Measurements from ENCODE around the gene PIK3CA. TPM values are rescaled to one million over a fixed set of nuclear protein-coding genes. Genes with fewer than 3 reads are reported as not detected.
A peak's percentile ranks its signal among the peaks of the same experiment; 100 is the strongest.

The PIK3CA gene
- total and polyA plus RNA-seq, 9 donors: 8.9 to 29.7 (median 20.2) TPM

DNA sequence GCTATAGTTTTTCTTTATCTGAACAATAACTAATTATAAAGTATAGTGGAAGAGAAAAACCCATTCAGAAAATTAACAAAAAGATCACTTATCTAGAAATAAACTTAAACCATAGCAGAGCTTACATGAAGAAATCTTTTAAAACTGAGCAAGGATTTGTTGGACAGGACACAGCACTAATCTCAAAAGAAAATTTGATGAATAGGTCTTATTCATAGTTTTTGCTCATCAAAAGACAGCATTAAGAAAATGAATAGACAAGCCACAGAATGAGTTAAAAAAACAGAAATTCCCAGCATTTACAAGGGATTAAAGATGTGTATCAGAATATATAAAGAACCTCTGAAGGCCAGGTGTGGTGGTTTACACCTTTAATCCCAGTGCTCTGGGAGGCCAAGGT, 29.5 kb downstream of the PIK3CA start:
- intact Hi-C loops (cut with DNase I): no loop called here
- no peak for DNase-seq
- H3K4me1 ChIP-seq (ENCODE audit: insufficient read depth): peaks cover 7% of the 10 kb centered on the region

DNA sequence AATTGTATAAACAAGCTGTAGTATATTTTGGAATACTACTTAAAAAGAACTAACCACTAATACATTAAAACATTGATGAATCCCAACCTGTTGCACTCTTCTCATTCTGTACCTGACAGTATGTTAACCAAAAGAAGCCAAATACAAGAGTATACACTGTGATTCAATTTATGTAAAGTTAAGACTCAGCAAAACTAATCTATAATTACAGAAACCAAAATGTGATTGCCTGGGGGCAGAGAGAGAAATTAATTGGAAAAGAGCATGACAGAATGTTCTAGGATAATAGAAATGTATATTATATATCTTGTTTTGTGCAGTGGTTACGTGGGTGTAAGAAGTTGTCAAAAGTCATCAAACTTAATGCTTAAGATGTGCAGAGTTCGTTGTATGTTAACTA, 31.1 kb downstream of the PIK3CA start:
- Histone ChIP-seq H3K27ac (no peak overlapping the region), H3K9me3 (no peaks in the 10 kb centered on the region), H3K4me1 (ENCODE audit: insufficient read depth) (peaks cover 10% of the 10 kb centered on the region), H3K4me3 (no peak overlapping the region), H3K36me3 (no peaks in the 10 kb centered on the region), H3K27me3 (no peaks in the 10 kb centered on the region)
- intact Hi-C loops (cut with DNase I): no loop called here
- WGBS, 3 donors: 48 to 57% (median 56%) methylated on average over 2 of the region's 2 CpGs
- DNase-seq: no peak
- TF ChIP-seq EP300 (IDR thresholded peaks at IDR 0.05): no peak
- TF ChIP-seq, protein P1, sequence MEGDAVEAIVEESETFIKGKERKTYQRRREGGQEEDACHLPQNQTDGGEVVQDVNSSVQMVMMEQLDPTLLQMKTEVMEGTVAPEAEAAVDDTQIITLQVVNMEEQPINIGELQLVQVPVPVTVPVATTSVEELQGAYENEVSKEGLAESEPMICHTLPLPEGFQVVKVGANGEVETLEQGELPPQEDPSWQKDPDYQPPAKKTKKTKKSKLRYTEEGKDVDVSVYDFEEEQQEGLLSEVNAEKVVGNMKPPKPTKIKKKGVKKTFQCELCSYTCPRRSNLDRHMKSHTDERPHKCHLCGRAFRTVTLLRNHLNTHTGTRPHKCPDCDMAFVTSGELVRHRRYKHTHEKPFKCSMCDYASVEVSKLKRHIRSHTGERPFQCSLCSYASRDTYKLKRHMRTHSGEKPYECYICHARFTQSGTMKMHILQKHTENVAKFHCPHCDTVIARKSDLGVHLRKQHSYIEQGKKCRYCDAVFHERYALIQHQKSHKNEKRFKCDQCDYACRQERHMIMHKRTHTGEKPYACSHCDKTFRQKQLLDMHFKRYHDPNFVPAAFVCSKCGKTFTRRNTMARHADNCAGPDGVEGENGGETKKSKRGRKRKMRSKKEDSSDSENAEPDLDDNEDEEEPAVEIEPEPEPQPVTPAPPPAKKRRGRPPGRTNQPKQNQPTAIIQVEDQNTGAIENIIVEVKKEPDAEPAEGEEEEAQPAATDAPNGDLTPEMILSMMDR (IDR thresholded peaks at IDR 0.05): no peak
- no peak for TF ChIP-seq POLR2A (IDR thresholded peaks at IDR 0.05)

More for the DNA sequence above, 29.5 kb downstream of the PIK3CA start:
- H3K27ac ChIP-seq: no peak overlapping the region
- no peaks in the 10 kb centered on the region for H3K27me3 ChIP-seq
- TF ChIP-seq POLR2A (IDR thresholded peaks at IDR 0.05): no peak
- TF ChIP-seq, protein P1 (IDR thresholded peaks at IDR 0.05): no peak
- TF ChIP-seq EP300 (IDR thresholded peaks at IDR 0.05): no peak
- H3K9me3 ChIP-seq: no peaks in the 10 kb centered on the region
- H3K36me3 ChIP-seq: no peaks in the 10 kb centered on the region
- H3K4me3 ChIP-seq: no peak overlapping the region

DNA sequence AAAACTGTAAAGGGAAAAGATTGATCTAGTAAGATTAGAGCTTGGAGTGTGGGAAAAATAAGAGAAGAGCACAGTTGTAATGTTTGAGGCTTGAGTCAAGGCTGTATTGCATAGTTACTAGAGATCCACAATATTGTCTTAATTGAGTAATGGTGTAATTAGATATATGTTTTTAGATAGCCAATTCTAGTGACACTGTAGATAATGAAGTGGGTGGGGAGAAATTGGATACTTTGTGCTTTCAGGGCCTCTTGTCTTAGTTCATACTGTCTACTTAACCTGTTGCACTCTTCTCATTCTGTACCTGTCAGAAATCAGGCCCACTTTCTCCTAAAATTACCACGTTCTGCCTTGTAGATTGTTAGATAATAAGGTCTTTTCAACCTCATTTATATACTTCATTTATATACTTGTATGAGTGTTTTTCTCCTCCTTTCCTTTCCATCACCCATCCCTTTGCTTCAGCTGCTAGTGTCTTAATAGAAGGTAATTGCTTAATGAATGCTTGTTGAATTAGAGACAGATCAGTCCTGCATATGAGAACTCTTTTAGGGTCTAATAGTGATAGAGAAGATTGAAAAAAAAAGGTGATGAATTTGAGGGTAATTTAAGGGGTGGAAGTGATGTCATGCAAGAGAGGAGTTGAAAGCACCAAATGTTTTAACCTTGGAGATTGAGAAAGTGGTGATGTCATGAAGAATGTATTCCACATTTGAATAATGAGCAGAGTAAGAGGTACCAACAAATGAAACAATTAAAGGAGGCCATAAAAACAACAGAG, 32.0 kb downstream of the PIK3CA start:
- 50 to 69% (median 60%) methylated on average over 1 of the region's 1 CpG for WGBS, 3 donors
- TF ChIP-seq, protein P1 (IDR thresholded peaks at IDR 0.05): no peak
- TF ChIP-seq EP300 (IDR thresholded peaks at IDR 0.05): no peak
- TF ChIP-seq POLR2A (IDR thresholded peaks at IDR 0.05): no peak
- intact Hi-C loops (cut with DNase I): loop anchor here in 2 of 4 donors (5.0 kb wide), 1 partner anchor 33 kb away; the partner anchor contains the start of gene PIK3CA (in 2 of the 2)
- Histone ChIP-seq H3K4me3 (no peak overlapping the region), H3K36me3 (no peaks in the 10 kb centered on the region), H3K27ac (peak overlapping the region; percentile 28 to 53), H3K27me3 (no peaks in the 10 kb centered on the region), H3K4me1 (ENCODE audit: insufficient read depth) (peaks cover 10% of the 10 kb centered on the region), H3K9me3 (no peaks in the 10 kb centered on the region)
- no peak for DNase-seq

DNA sequence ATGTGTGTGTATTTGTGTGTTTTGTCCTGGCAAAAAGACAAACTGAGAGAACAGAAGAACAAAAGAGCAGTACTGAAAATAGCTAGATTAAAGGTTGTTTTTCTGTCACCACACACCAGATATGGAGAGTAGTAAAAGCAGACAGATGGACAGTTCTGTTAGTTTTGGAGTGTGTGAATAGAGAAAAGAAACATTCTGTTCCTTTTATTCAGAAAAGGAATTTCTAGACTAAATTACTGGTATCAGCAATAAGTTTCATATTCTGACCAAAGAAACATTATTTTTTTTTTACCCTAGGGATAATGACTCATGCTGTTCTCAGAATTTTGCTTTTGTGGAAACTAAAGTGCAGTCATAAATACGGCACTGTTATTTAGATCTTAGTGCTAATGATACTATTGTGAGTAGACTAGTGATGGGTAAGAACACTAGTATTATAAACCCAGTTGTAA, 32.9 kb downstream of the PIK3CA start:
- no peaks in the 10 kb centered on the region for H3K9me3 ChIP-seq
- no peak for DNase-seq
- intact Hi-C loops (cut with DNase I): loop anchor here in 2 of 4 donors (5.0 kb wide), 1 partner anchor 34 kb away; the partner anchor contains the start of gene PIK3CA (in 2 of the 2)
- H3K4me1 ChIP-seq (ENCODE audit: insufficient read depth): peaks cover 8% of the 10 kb centered on the region
- H3K4me3 ChIP-seq: no peak overlapping the region
- TF ChIP-seq POLR2A (IDR thresholded peaks at IDR 0.05) (no peak), EP300 (IDR thresholded peaks at IDR 0.05) (no peak)
- TF ChIP-seq, protein P1 (IDR thresholded peaks at IDR 0.05): no peak
- peak overlapping the region; percentile 28 to 53 for H3K27ac ChIP-seq
- H3K27me3 ChIP-seq: no peaks in the 10 kb centered on the region
- 2% methylated on average over 1 of the region's 1 CpG for WGBS, 3 donors
- H3K36me3 ChIP-seq: no peaks in the 10 kb centered on the region

All from ovary (tissue), 9 donors.